Neural cell (in vitro differentiated cells): ENCODE measurements around the gene GUCA1A. TPM values are rescaled to one million over a fixed set of nuclear protein-coding genes. Genes with fewer than 3 reads are reported as not detected.

Experiments
- H2AFZ ChIP-seq: fragments of 200-600, 300-800 bp; sonication (generic), shearing (Covaris generic); 2 replicates; pipeline ENCODE4 v1.6.0; 2014; ENCODE audit warnings: low read depth, mild to moderate bottlenecking, antibody characterized with exemption, low read length, moderate library complexity
- H3F3A ChIP-seq: fragments of 200-600 bp; shearing (Covaris generic); 2 replicates; pipeline ENCODE4 v1.6.1; 2016; ENCODE audit warnings: mild to moderate bottlenecking, moderate library complexity, mixed read lengths, antibody characterized with exemption, low read length; ENCODE audit not compliant: insufficient read depth, poor library complexity, severe bottlenecking
- H3K27ac ChIP-seq: fragments of 200-600, 300-800 bp; sonication (generic), shearing (Covaris generic); 2 replicates; pipeline ENCODE4 v1.5.1; 2014; ENCODE audit warnings: mild to moderate bottlenecking, low read length, moderate library complexity
- H3K27me3 ChIP-seq: fragments of 300-800, 200-600 bp; sonication (generic), shearing (Covaris generic); 2 replicates; pipeline ENCODE4 v1.6.0; 2014; ENCODE audit warnings: mild to moderate bottlenecking, low read depth, low read length, moderate library complexity; ENCODE audit not compliant: insufficient read depth
- H3K36me3 ChIP-seq: fragments of 300-800, 200-600 bp; sonication (generic), shearing (Covaris generic); 2 replicates; pipeline ENCODE4 v1.5.1; 2014; ENCODE audit warnings: mild to moderate bottlenecking, antibody characterized with exemption, low read length, moderate library complexity; ENCODE audit not compliant: insufficient read depth
- H3K4me2 ChIP-seq: fragments of 300-800, 200-600 bp; sonication (generic), shearing (Covaris generic); 2 replicates; pipeline ENCODE4 v1.6.0; 2014; ENCODE audit warnings: mild to moderate bottlenecking, low read length
- H3K4me3 ChIP-seq: fragments of 300-800, 200-600 bp; sonication (generic), shearing (Covaris generic); 2 replicates; pipeline ENCODE4 v1.5.1; 2014; ENCODE audit warnings: mild to moderate bottlenecking, low read length, moderate library complexity
- H3K79me2 ChIP-seq: fragments of 200-600 bp; shearing (Covaris generic); replicated peaks from 2 replicates; pipeline ENCODE4 v1.6.0; 2014; ENCODE audit warnings: mild to moderate bottlenecking, low read length, moderate library complexity; ENCODE audit not compliant: insufficient read depth
- H3K9ac ChIP-seq: fragments of 300-800, 200-600 bp; sonication (generic), shearing (Covaris generic); 2 replicates; pipeline ENCODE4 v1.6.1; 2016; ENCODE audit warnings: mild to moderate bottlenecking, low read length, mixed read lengths
- H3K9me2 ChIP-seq: fragments of 200-600 bp; shearing (Covaris generic); 2 replicates; pipeline ENCODE4 v1.6.1; 2016; ENCODE audit warnings: mild to moderate bottlenecking, low read length, mixed read lengths; ENCODE audit not compliant: insufficient read depth
- H3K9me3 ChIP-seq: fragments of 200-600, 300-800 bp; sonication (generic), shearing (Covaris generic); 2 replicates; pipeline ENCODE4 v1.6.1; 2016; ENCODE audit warnings: mild to moderate bottlenecking, mixed run types, low read length, moderate library complexity, mixed read lengths
- H4K20me1 ChIP-seq: fragments of 200-600 bp; shearing (Covaris generic); 2 replicates; pipeline ENCODE4 v1.6.1; 2016; ENCODE audit warnings: mild to moderate bottlenecking, mixed run types; ENCODE audit not compliant: insufficient read depth
- EP300 ChIP-seq: fragments of 450-650 bp; conservative IDR thresholded peaks from 2 replicates; pipeline ENCODE4 v1.6.1; 2014; ENCODE audit warnings: antibody characterized with exemption, mild to moderate bottlenecking, moderate library complexity; ENCODE audit not compliant: poor library complexity, severe bottlenecking
- EZH2 ChIP-seq: fragments of 200-600, 300-800 bp; shearing (Covaris generic), sonication (generic); IDR thresholded peaks from 2 replicates; pipeline ENCODE4 v1.6.1; 2014; ENCODE audit warnings: antibody characterized with exemption, low read length, borderline replicate concordance, mild to moderate bottlenecking; ENCODE audit not compliant: insufficient read depth, poor library complexity, severe bottlenecking
- MXI1 ChIP-seq: fragments of 450-650 bp; conservative IDR thresholded peaks from 2 replicates; pipeline ENCODE4 v1.6.1; 2014; ENCODE audit warnings: antibody characterized with exemption, mild to moderate bottlenecking; ENCODE audit not compliant: poor library complexity, severe bottlenecking
- POLR2AphosphoS5 ChIP-seq: IDR thresholded peaks from 2 replicates; pipeline ENCODE4 v1.6.1; 2012
- RAD21 ChIP-seq: fragments of 450-650 bp; conservative IDR thresholded peaks from 2 replicates; pipeline ENCODE4 v1.6.1; 2014; ENCODE audit warnings: antibody characterized with exemption, mild to moderate bottlenecking, moderate library complexity
- REST ChIP-seq: IDR thresholded peaks from 2 replicates; pipeline ENCODE4 v1.6.1; 2012; ENCODE audit warnings: borderline replicate concordance
- SMC3 ChIP-seq: fragments of 450-650 bp; conservative IDR thresholded peaks from 2 replicates; pipeline ENCODE4 v1.6.1; 2014; ENCODE audit warnings: antibody characterized with exemption, mild to moderate bottlenecking, moderate library complexity; ENCODE audit not compliant: poor library complexity
- TAF1 ChIP-seq: IDR thresholded peaks from 2 replicates; pipeline ENCODE4 v1.6.1; 2012; ENCODE audit warnings: low read depth
- polyA plus RNA-seq: library from polyadenylated mRNA; depleted of rRNA; stranded (reverse); fragments of >200 nt; gene quantifications from 2 replicates; pipeline ENCODE4 v1.2.3, GENCODE V29; 2014
- TF ChIP-seq, protein P1 (sequence below): fragments of 450-650 bp; IDR thresholded peaks from 2 replicates; pipeline ENCODE4 v1.5.1; 2014; ENCODE audit warnings: antibody characterized with exemption, mild to moderate bottlenecking, moderate library complexity; ENCODE audit not compliant: poor library complexity, severe bottlenecking

Gene GUCA1A
- polyA plus RNA-seq, 1 donor from 2014 or later, result 0.78 TPM

GRCh38 chr6:42162384-42162783 lies 10.8 kb upstream of the GUCA1A start:
- Histone ChIP-seq H3K27me3 (no peaks in the 10 kb centered on the region), H3K79me2 (no peaks in the 10 kb centered on the region), H2AFZ (no peak overlapping the region), H3K36me3 (no peaks in the 10 kb centered on the region), H3K4me3 (no peak overlapping the region), H4K20me1 (no peaks in the 10 kb centered on the region), H3K9me2 (no peaks in the 10 kb centered on the region), H3K27ac (no peak overlapping the region), H3K9me3 (no peaks in the 10 kb centered on the region), H3K4me2 (no peak overlapping the region), H3K9ac (no peak overlapping the region), H3F3A (no peaks in the 10 kb centered on the region)
- no peak for TF ChIP-seq MXI1
- TF ChIP-seq, protein P1, sequence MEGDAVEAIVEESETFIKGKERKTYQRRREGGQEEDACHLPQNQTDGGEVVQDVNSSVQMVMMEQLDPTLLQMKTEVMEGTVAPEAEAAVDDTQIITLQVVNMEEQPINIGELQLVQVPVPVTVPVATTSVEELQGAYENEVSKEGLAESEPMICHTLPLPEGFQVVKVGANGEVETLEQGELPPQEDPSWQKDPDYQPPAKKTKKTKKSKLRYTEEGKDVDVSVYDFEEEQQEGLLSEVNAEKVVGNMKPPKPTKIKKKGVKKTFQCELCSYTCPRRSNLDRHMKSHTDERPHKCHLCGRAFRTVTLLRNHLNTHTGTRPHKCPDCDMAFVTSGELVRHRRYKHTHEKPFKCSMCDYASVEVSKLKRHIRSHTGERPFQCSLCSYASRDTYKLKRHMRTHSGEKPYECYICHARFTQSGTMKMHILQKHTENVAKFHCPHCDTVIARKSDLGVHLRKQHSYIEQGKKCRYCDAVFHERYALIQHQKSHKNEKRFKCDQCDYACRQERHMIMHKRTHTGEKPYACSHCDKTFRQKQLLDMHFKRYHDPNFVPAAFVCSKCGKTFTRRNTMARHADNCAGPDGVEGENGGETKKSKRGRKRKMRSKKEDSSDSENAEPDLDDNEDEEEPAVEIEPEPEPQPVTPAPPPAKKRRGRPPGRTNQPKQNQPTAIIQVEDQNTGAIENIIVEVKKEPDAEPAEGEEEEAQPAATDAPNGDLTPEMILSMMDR, result no peak
- no peak for TF ChIP-seq REST
- TF ChIP-seq RAD21, result no peak
- TF ChIP-seq SMC3, result no peak
- no peak for TF ChIP-seq POLR2AphosphoS5
- no peak for TF ChIP-seq EP300
- TF ChIP-seq TAF1, result no peak
- TF ChIP-seq EZH2, result no peak

GRCh38 chr6:42162812-42163211 lies 10.4 kb upstream of the GUCA1A start:
- Histone ChIP-seq H2AFZ (no peak overlapping the region), H3K4me2 (no peak overlapping the region), H3F3A (no peaks in the 10 kb centered on the region), H3K9me2 (no peaks in the 10 kb centered on the region), H3K9me3 (no peaks in the 10 kb centered on the region), H4K20me1 (no peaks in the 10 kb centered on the region), H3K36me3 (no peaks in the 10 kb centered on the region), H3K27me3 (no peaks in the 10 kb centered on the region), H3K4me3 (no peak overlapping the region), H3K27ac (no peak overlapping the region), H3K9ac (no peak overlapping the region), H3K79me2 (no peaks in the 10 kb centered on the region)
- TF ChIP-seq, protein P1, result no peak
- TF ChIP-seq RAD21, result no peak
- TF ChIP-seq SMC3, result no peak
- TF ChIP-seq POLR2AphosphoS5, result no peak
- no peak for TF ChIP-seq REST
- no peak for TF ChIP-seq MXI1
- no peak for TF ChIP-seq TAF1
- TF ChIP-seq EP300, result no peak
- TF ChIP-seq EZH2, result no peak
